ENCODE data around the gene TMEM255B. TPM values are rescaled to one million over a fixed set of nuclear protein-coding genes. Genes with fewer than 3 reads are reported as not detected.

Gene TMEM255B
- total and polyA plus RNA-seq, 9 donors: 0.60 to 18.6 (median 7.9) TPM

- intact Hi-C loops (cut with DNase I): no loop called here
- no peak overlapping the region for H3K4me3 ChIP-seq
- H3K4me1 ChIP-seq (ENCODE audit: insufficient read depth): peaks cover 24% of the 10 kb centered on the region
- WGBS, 3 donors: 77 to 88% (median 87%) methylated on average over 27 to 35 of the region's 35 CpGs
- H3K27ac ChIP-seq: peak overlapping the region in 1 of 2 donors; percentile 8
- peak in 2 of 5 donors; percentile 16 to 36 for DNase-seq
- no peaks in the 10 kb centered on the region for H3K9me3 ChIP-seq
- TF ChIP-seq EP300 (IDR thresholded peaks at IDR 0.05): no peak
- no peak for TF ChIP-seq CTCF (IDR thresholded peaks at IDR 0.05)
- TF ChIP-seq POLR2A (IDR thresholded peaks at IDR 0.05): no peak
- no peaks in the 10 kb centered on the region for H3K36me3 ChIP-seq
- no peaks in the 10 kb centered on the region for H3K27me3 ChIP-seq
These were observed 81.7 kb downstream of the TMEM255B start for GRCh38 chr13:113840541-113841352.

- Histone ChIP-seq H3K27ac (no peak overlapping the region), H3K36me3 (no peaks in the 10 kb centered on the region), H3K4me1 (ENCODE audit: insufficient read depth) (peaks cover 24% of the 10 kb centered on the region), H3K27me3 (no peaks in the 10 kb centered on the region), H3K4me3 (no peak overlapping the region), H3K9me3 (no peaks in the 10 kb centered on the region)
- intact Hi-C loops (cut with DNase I): no loop called here
- TF ChIP-seq POLR2A (IDR thresholded peaks at IDR 0.05) (no peak), CTCF (IDR thresholded peaks at IDR 0.05) (no peak), EP300 (IDR thresholded peaks at IDR 0.05) (no peak)
- 82 to 96% (median 87%) methylated on average over 15 of the region's 15 CpGs for WGBS, 3 donors
- no peak for DNase-seq
These were observed 82.3 kb downstream of the TMEM255B start for GRCh38 chr13:113841353-113841650.

GRCh38 chr13:113842336-113843062 is 83.5 kb downstream of the TMEM255B start:
- intact Hi-C loops (cut with DNase I): no loop called here
- DNase-seq: peak in 2 of 5 donors; percentile 23 to 28
- H3K27ac ChIP-seq: no peak overlapping the region
- TF ChIP-seq CTCF (IDR thresholded peaks at IDR 0.05): no peak
- TF ChIP-seq EP300 (IDR thresholded peaks at IDR 0.05): no peak
- TF ChIP-seq POLR2A (IDR thresholded peaks at IDR 0.05): no peak
- peaks cover 17% of the 10 kb centered on the region for H3K4me1 ChIP-seq (ENCODE audit: insufficient read depth)
- H3K9me3 ChIP-seq: no peaks in the 10 kb centered on the region
- H3K4me3 ChIP-seq: no peak overlapping the region
- H3K36me3 ChIP-seq: no peaks in the 10 kb centered on the region
- 90 to 97% (median 95%) methylated on average over 29 of the region's 29 CpGs for WGBS, 3 donors
- H3K27me3 ChIP-seq: no peaks in the 10 kb centered on the region

GRCh38 chr13:113843063-113843654 is 84.1 kb downstream of the TMEM255B start:
- H3K27me3 ChIP-seq: no peaks in the 10 kb centered on the region
- no peak overlapping the region for H3K27ac ChIP-seq
- H3K4me1 ChIP-seq (ENCODE audit: insufficient read depth): peaks cover 10% of the 10 kb centered on the region
- no peaks in the 10 kb centered on the region for H3K9me3 ChIP-seq
- peak in 2 of 5 donors; percentile 17 to 28 for DNase-seq
- no peak for TF ChIP-seq EP300 (IDR thresholded peaks at IDR 0.05)
- no peak for TF ChIP-seq CTCF (IDR thresholded peaks at IDR 0.05)
- no peak for TF ChIP-seq POLR2A (IDR thresholded peaks at IDR 0.05)
- H3K36me3 ChIP-seq: no peaks in the 10 kb centered on the region
- intact Hi-C loops (cut with DNase I): no loop called here
- WGBS, 3 donors: 92 to 95% (median 94%) methylated on average over 30 of the region's 30 CpGs
- H3K4me3 ChIP-seq: no peak overlapping the region
